Measurements from ENCODE around the gene FBLL1. TPM values are rescaled to one million over a fixed set of nuclear protein-coding genes. Genes with fewer than 3 reads are reported as not detected.

The FBLL1 gene
- total RNA-seq, 1 donor from 2014 or later = not detected

Small RNAs within 50 kb of the gene (microRNA-seq; reads per million reads assigned to microRNA genes)
- gene MIR103A1 (ENCODE audit: borderline microRNAs expressed) = not detected
- not detected for gene MIR103B1 (ENCODE audit: borderline microRNAs expressed)

Other genes with a start within 250 kb of the FBLL1 start
- 94.2 TPM for gene WWC1, start 237.7 kb upstream of the FBLL1 start, total RNA-seq
- gene RARS1, start 42.8 kb upstream of the FBLL1 start, total RNA-seq = 56.6 TPM
- gene PANK3, start 50.1 kb downstream of the FBLL1 start, total RNA-seq = 64.3 TPM

Measured in upper lobe of right lung (tissue), 1 donor.